ENCODE measurements around the gene NUDT9.
"Not testable (repeated sequence)": the region's sequence is repeated elsewhere in the genome, so short reads cannot be mapped to it uniquely, and the experiment has no call there.

Gene NUDT9

DNA sequence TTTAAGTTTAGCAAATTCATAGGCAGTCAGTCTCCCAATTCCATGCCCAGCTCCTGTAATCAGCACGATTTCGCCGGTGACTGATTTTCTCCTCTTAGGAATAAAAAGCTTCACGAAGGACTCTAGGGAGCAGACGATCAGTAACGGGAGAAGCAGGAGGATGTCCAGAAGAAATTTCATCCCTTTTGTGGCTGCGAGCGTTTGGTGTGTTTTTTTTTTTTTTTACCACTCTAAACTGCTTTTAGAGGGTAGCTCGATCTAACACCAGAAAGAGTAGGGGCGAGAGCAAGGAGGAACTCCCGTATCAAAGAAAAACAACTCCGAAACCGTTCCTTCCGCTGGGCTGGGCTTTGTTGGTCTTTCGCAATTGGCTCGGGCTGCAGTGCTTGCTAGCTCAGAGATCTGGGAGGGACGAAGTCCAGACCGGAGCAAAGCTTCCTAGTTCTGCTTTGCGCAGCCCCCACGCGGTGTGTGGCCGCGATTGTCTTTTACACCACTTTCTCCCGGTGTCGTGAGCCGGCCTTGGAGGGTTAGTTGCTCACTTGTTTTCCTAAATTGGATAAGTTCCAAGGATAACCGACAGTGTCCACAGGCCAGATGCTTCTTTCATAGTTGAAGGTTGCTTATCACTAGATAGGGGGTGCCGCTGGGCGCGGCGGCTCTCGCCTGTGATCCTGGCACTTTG, 31.3 kb upstream of the NUDT9 start, which contains the start of gene HSD17B11:
Gene HSD17B11 (minus strand): TSS at position 298 of the 685 bp plus-strand sequence. CDS start 118 bp downstream, at position 180.
- Histone ChIP-seq H3K27me3 (replicated peaks; ENCODE audit: control insufficient read depth, insufficient read depth, low read length) (no peaks in the 10 kb centered on the region), H3K9ac (ENCODE audit: low read length) (peak within 1 kb of the TSS; percentile 92), H3K36me3 (ENCODE audit: control insufficient read depth, insufficient read depth, low read length, severe bottlenecking) (no peaks in the 10 kb centered on the region), H3K4me3 (ENCODE audit: low read length) (peak within 1 kb of the TSS; percentile 91), H3K4me1 (ENCODE audit: control insufficient read depth, insufficient read depth, low read length) (peaks cover 8% of the 10 kb centered on the region), H3K9me3 (ENCODE audit: control insufficient read depth, low read length) (peaks cover 4% of the 10 kb centered on the region)
- peak; percentile 96 for DNase-seq (ENCODE audit: low read depth)

GRCh38 chr4:87391576-87392054, 30.8 kb upstream of the NUDT9 start:
- peaks cover 8% of the 10 kb centered on the region for H3K4me1 ChIP-seq (ENCODE audit: control insufficient read depth, insufficient read depth, low read length)
- no peaks in the 10 kb centered on the region for H3K27me3 ChIP-seq (replicated peaks; ENCODE audit: control insufficient read depth, insufficient read depth, low read length)
- H3K36me3 ChIP-seq (ENCODE audit: control insufficient read depth, insufficient read depth, low read length, severe bottlenecking): no peaks in the 10 kb centered on the region
- peaks cover 4% of the 10 kb centered on the region for H3K9me3 ChIP-seq (ENCODE audit: control insufficient read depth, low read length)
- DNase-seq (ENCODE audit: low read depth): no peak
- H3K4me3 ChIP-seq (ENCODE audit: low read length): peak overlapping the region; percentile 91
- peak overlapping the region; percentile 92 for H3K9ac ChIP-seq (ENCODE audit: low read length)

- Histone ChIP-seq H3K4me1 (ENCODE audit: control insufficient read depth, insufficient read depth, low read length) (peaks cover 8% of the 10 kb centered on the region), H3K36me3 (ENCODE audit: control insufficient read depth, insufficient read depth, low read length, severe bottlenecking) (no peaks in the 10 kb centered on the region), H3K9me3 (ENCODE audit: control insufficient read depth, low read length) (peaks cover 4% of the 10 kb centered on the region), H3K27me3 (replicated peaks; ENCODE audit: control insufficient read depth, insufficient read depth, low read length) (no peaks in the 10 kb centered on the region), H3K4me3 (ENCODE audit: low read length) (no peak overlapping the region), H3K9ac (ENCODE audit: low read length) (peak overlapping the region; percentile 92)
- DNase-seq (ENCODE audit: low read depth): no peak
Observed at GRCh38 chr4:87392183-87392582, 30.2 kb upstream of the NUDT9 start.

GRCh38 chr4:87395073-87395472, 27.3 kb upstream of the NUDT9 start:
- not testable (repeated sequence) for H3K36me3 ChIP-seq (ENCODE audit: control insufficient read depth, insufficient read depth, low read length, severe bottlenecking); H3K4me3 ChIP-seq (ENCODE audit: low read length); H3K4me1 ChIP-seq (ENCODE audit: control insufficient read depth, insufficient read depth, low read length); H3K9me3 ChIP-seq (ENCODE audit: control insufficient read depth, low read length); H3K27me3 ChIP-seq (replicated peaks; ENCODE audit: control insufficient read depth, insufficient read depth, low read length); DNase-seq (ENCODE audit: low read depth); H3K9ac ChIP-seq (ENCODE audit: low read length)

GRCh38 chr4:87395851-87396250, 26.5 kb upstream of the NUDT9 start:
- H3K27me3 ChIP-seq (replicated peaks; ENCODE audit: control insufficient read depth, insufficient read depth, low read length); H3K36me3 ChIP-seq (ENCODE audit: control insufficient read depth, insufficient read depth, low read length, severe bottlenecking); H3K9ac ChIP-seq (ENCODE audit: low read length); H3K9me3 ChIP-seq (ENCODE audit: control insufficient read depth, low read length); DNase-seq (ENCODE audit: low read depth); H3K4me1 ChIP-seq (ENCODE audit: control insufficient read depth, insufficient read depth, low read length); H3K4me3 ChIP-seq (ENCODE audit: low read length): not testable (repeated sequence)

DNA sequence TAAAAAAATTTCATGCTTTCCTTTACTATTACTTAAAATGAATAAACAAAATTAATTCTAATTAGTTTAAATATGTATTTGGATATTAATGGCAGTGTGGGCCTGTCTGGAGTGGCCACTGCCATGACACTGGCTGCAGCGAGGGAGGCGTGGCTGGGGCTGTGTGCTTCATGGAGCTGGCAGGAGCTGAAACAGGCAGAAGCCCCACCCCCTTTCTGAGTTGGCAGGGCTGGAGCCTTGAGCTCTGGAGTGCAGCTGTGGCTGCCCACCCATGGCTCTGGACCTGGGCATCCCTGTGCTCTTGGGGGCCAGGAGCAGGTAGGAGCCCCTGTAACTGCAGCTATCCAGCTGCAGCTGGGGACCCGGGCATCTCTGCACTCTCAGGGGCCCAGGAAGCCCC, 23.2 kb upstream of the NUDT9 start:
- Histone ChIP-seq H3K9me3 (ENCODE audit: control insufficient read depth, low read length) (peaks cover 5% of the 10 kb centered on the region), H3K4me1 (ENCODE audit: control insufficient read depth, insufficient read depth, low read length) (no peaks in the 10 kb centered on the region), H3K4me3 (ENCODE audit: low read length) (no peak overlapping the region), H3K36me3 (ENCODE audit: control insufficient read depth, insufficient read depth, low read length, severe bottlenecking) (no peaks in the 10 kb centered on the region), H3K27me3 (replicated peaks; ENCODE audit: control insufficient read depth, insufficient read depth, low read length) (no peaks in the 10 kb centered on the region), H3K9ac (ENCODE audit: low read length) (no peak overlapping the region)
- no peak for DNase-seq (ENCODE audit: low read depth)

- no peak for DNase-seq (ENCODE audit: low read depth)
- no peaks in the 10 kb centered on the region for H3K4me1 ChIP-seq (ENCODE audit: control insufficient read depth, insufficient read depth, low read length)
Observed at GRCh38 chr4:87399954-87400353, 22.4 kb upstream of the NUDT9 start.

GRCh38 chr4:87403732-87404131, 18.6 kb upstream of the NUDT9 start:
- H3K36me3 ChIP-seq (ENCODE audit: control insufficient read depth, insufficient read depth, low read length, severe bottlenecking); H3K9me3 ChIP-seq (ENCODE audit: control insufficient read depth, low read length); H3K4me3 ChIP-seq (ENCODE audit: low read length); H3K27me3 ChIP-seq (replicated peaks; ENCODE audit: control insufficient read depth, insufficient read depth, low read length); H3K4me1 ChIP-seq (ENCODE audit: control insufficient read depth, insufficient read depth, low read length); H3K9ac ChIP-seq (ENCODE audit: low read length): not testable (repeated sequence)
- peak; percentile 58 for DNase-seq (ENCODE audit: low read depth)

More at GRCh38 chr4:87399954-87400353, 22.4 kb upstream of the NUDT9 start:
- Histone ChIP-seq H3K27me3 (replicated peaks; ENCODE audit: control insufficient read depth, insufficient read depth, low read length) (no peaks in the 10 kb centered on the region), H3K36me3 (ENCODE audit: control insufficient read depth, insufficient read depth, low read length, severe bottlenecking) (no peaks in the 10 kb centered on the region), H3K9me3 (ENCODE audit: control insufficient read depth, low read length) (peaks cover 5% of the 10 kb centered on the region), H3K4me3 (ENCODE audit: low read length) (no peak overlapping the region), H3K9ac (ENCODE audit: low read length) (no peak overlapping the region)

GRCh38 chr4:87405211-87405820, 17.1 kb upstream of the NUDT9 start:
- Histone ChIP-seq H3K9ac (ENCODE audit: low read length) (no peak overlapping the region), H3K27me3 (replicated peaks; ENCODE audit: control insufficient read depth, insufficient read depth, low read length) (no peaks in the 10 kb centered on the region), H3K4me1 (ENCODE audit: control insufficient read depth, insufficient read depth, low read length) (no peaks in the 10 kb centered on the region), H3K9me3 (ENCODE audit: control insufficient read depth, low read length) (peaks cover 5% of the 10 kb centered on the region), H3K36me3 (ENCODE audit: control insufficient read depth, insufficient read depth, low read length, severe bottlenecking) (no peaks in the 10 kb centered on the region), H3K4me3 (ENCODE audit: low read length) (no peak overlapping the region)
- DNase-seq (ENCODE audit: low read depth): no peak

DNA sequence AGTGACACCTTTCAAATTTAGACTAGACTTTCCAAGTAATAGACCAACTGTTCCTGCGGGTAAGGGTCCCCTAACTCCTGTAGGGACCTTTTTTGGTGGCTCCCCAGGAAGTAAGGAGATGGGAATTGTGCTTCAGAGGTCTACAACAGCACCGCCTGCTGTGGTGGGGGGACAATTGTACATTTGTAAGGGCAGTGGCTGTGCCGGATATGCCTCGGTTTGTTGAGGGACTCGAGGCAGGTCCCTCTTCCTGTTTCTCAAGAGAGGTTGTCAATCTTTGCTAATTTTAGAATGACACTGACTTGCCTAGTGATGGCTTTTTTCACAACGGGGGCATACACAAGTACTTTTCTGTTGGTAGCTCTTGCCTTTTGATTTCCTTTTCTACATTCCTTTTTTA, 15.9 kb upstream of the NUDT9 start:
- H3K4me3 ChIP-seq (ENCODE audit: low read length): no peak overlapping the region
- H3K27me3 ChIP-seq (replicated peaks; ENCODE audit: control insufficient read depth, insufficient read depth, low read length): no peaks in the 10 kb centered on the region
- no peaks in the 10 kb centered on the region for H3K36me3 ChIP-seq (ENCODE audit: control insufficient read depth, insufficient read depth, low read length, severe bottlenecking)
- H3K9me3 ChIP-seq (ENCODE audit: control insufficient read depth, low read length): peaks cover 5% of the 10 kb centered on the region
- no peaks in the 10 kb centered on the region for H3K4me1 ChIP-seq (ENCODE audit: control insufficient read depth, insufficient read depth, low read length)
- DNase-seq (ENCODE audit: low read depth): no peak
- no peak overlapping the region for H3K9ac ChIP-seq (ENCODE audit: low read length)

DNA sequence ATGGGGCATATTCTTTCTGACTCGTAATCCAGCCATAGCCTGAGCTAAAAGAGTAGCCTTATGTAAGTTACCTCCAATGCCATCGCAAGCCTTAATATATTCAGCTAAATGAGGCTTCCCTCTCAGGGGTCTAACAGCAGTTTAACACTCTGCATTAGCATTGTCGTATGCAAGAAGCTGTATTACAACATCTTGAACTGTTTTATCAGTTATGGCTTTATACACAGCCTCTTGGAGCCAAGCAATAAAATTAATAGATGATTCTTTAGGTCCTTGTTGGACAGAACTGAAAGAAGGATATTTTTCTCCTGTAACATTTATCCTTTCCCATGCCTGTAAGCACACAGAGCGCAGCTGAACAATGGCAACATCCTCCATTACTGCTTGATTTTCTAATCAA, 15.5 kb upstream of the NUDT9 start:
- H3K27me3 ChIP-seq (replicated peaks; ENCODE audit: control insufficient read depth, insufficient read depth, low read length); H3K4me1 ChIP-seq (ENCODE audit: control insufficient read depth, insufficient read depth, low read length); H3K4me3 ChIP-seq (ENCODE audit: low read length); H3K9me3 ChIP-seq (ENCODE audit: control insufficient read depth, low read length); H3K36me3 ChIP-seq (ENCODE audit: control insufficient read depth, insufficient read depth, low read length, severe bottlenecking); H3K9ac ChIP-seq (ENCODE audit: low read length); DNase-seq (ENCODE audit: low read depth): not testable (repeated sequence)

Measured in adipocyte (in vitro differentiated cells).